Kidney (tissue), 22 donors: ENCODE results near the gene BNC1. TPM values are rescaled to one million over a fixed set of nuclear protein-coding genes. Genes with fewer than 3 reads are reported as not detected.
A peak's percentile ranks its signal among the peaks of the same experiment; 100 is the strongest.

ENCODE experiments used
- DNase-seq, 5 donors: peaks; one replicate each; pipeline ENCODE4 v3.0.0-alpha.2; 2013 to 2020
- FAIRE-seq: peaks from 2 replicates; lab custom pipeline; 2012; peaks lifted over from hg19 to GRCh38; lab: Jason Lieb, UNC
- H3K27ac ChIP-seq, 2 donors: one replicate each; pipeline ENCODE4 v1.7.0; 2013; ENCODE audit warnings: low read depth in 2 of 2, low read length in 2 of 2, inconsistent platforms in 1 of 2
- H3K27me3 ChIP-seq: one replicate; pipeline ENCODE4 v1.7.1; 2013; ENCODE audit warnings: low read length, inconsistent platforms; ENCODE audit not compliant: control insufficient read depth, insufficient read depth
- H3K36me3 ChIP-seq, 3 donors: one replicate each; pipeline versions ENCODE4 v1.7.0 to v1.7.1; 2013; ENCODE audit warnings: low read length in 3 of 3, control low read depth in 1 of 3, inconsistent platforms in 1 of 3; ENCODE audit not compliant: insufficient read depth in 3 of 3, control insufficient read depth in 2 of 3
- H3K4me1 ChIP-seq, 3 donors: one replicate each; pipeline versions ENCODE4 v1.7.0 to v1.7.1; 2013; ENCODE audit warnings: low read length in 3 of 3, inconsistent platforms in 1 of 3, low read depth in 1 of 3; ENCODE audit not compliant: control insufficient read depth in 2 of 3, insufficient read depth in 2 of 3
- H3K4me3 ChIP-seq, 3 donors: one replicate each; pipeline versions ENCODE4 v1.7.0 to v1.8.1; 2013; ENCODE audit warnings: low read length in 3 of 3, control low read depth in 1 of 3, inconsistent platforms in 1 of 3
- H3K9ac ChIP-seq, 3 donors: one replicate each; pipeline versions ENCODE4 v1.7.0 to v1.7.1; 2013; ENCODE audit warnings: low read length in 3 of 3, control low read depth in 1 of 3, inconsistent platforms in 1 of 3
- H3K9me3 ChIP-seq, 3 donors: one replicate each; pipeline versions ENCODE4 v1.7.0 to v1.7.1; 2013; ENCODE audit warnings: low read length in 3 of 3, control low read depth in 1 of 3, inconsistent platforms in 1 of 3; ENCODE audit not compliant: control insufficient read depth in 2 of 3, insufficient read depth in 1 of 3
- intact Hi-C: fragments of 100-400 bp; cut with DNase I; formaldehyde crosslinking; loops from one replicate; pipeline ENCODE4 v1.11.1; 2022
- long read RNA-seq, 10 donors: library from polyadenylated mRNA in 1 of 10; unstranded in 1 of 10; transcript quantifications; one replicate each; pipeline ENCODE4 v2.0.0 and lab custom pipeline, GENCODE V29; 2021 to 2026
- polyA plus RNA-seq: library from polyadenylated mRNA; stranded (reverse); fragments of 350-450 nt; fragmentation: Illumina TruSeq; extraction: RNeasy Lipid Tissue Mini Kit (QIAGEN cat#74804); gene quantifications from one replicate; pipeline ENCODE4 v1.2.3, GENCODE V29; 2014; ENCODE audit warnings: low read depth, low replicate concordance; ENCODE audit not compliant: insufficient read depth
- total RNA-seq: library from RNA; stranded (reverse); fragmentation: NEBNext Ultra II Directional; extraction: Animal tissue kit (Norgen Biotek cat#: 25700); gene quantifications from one replicate; pipeline ENCODE4 v1.2.1, GENCODE V29; 2021
- TF ChIP-seq, protein P1 (sequence below): IDR thresholded peaks from 3 replicates; pipeline ENCODE4 v1.5.1; 2012; ENCODE audit warnings: mild to moderate bottlenecking, moderate library complexity, borderline replicate concordance; ENCODE audit not compliant: insufficient read depth; ENCODE audit errors: extremely low read depth
- donor health status: control.
- donor health status: control.
- donor health status: control.
- donor health status: control.
- donor health status: control.
- donor health status: DM: yes; HTN: yes; CAD: no.
- donor health status: Normal renal cell carcinoma (clear cell type).

BNC1 gene
- total RNA-seq (0.38 TPM), polyA plus RNA-seq (not detected)
- long read RNA-seq, donor 1: 0 reads
- long read RNA-seq, donor 2: 0 reads
- long read RNA-seq, donor 3: 0 reads
- long read RNA-seq, donor 4: 0 reads
- long read RNA-seq, donor 5: 0 reads
- long read RNA-seq, donor 6: 0 reads
- long read RNA-seq, donor 7: 0 reads
- long read RNA-seq, donor 8: 0 reads
- long read RNA-seq, donor 9: 0 reads
- long read RNA-seq, donor 10: 0 reads

- peaks cover 0 to 3% (median 0%) of the 10 kb centered on the region in 3 donors for H3K4me1 ChIP-seq
- peak within 1 kb of the TSS; percentile 7 to 35 (median 29) for H3K4me3 ChIP-seq
- H3K27ac ChIP-seq: no peak within 1 kb of the TSS
- intact Hi-C loops: no loop called here
- TF ChIP-seq, protein P1, sequence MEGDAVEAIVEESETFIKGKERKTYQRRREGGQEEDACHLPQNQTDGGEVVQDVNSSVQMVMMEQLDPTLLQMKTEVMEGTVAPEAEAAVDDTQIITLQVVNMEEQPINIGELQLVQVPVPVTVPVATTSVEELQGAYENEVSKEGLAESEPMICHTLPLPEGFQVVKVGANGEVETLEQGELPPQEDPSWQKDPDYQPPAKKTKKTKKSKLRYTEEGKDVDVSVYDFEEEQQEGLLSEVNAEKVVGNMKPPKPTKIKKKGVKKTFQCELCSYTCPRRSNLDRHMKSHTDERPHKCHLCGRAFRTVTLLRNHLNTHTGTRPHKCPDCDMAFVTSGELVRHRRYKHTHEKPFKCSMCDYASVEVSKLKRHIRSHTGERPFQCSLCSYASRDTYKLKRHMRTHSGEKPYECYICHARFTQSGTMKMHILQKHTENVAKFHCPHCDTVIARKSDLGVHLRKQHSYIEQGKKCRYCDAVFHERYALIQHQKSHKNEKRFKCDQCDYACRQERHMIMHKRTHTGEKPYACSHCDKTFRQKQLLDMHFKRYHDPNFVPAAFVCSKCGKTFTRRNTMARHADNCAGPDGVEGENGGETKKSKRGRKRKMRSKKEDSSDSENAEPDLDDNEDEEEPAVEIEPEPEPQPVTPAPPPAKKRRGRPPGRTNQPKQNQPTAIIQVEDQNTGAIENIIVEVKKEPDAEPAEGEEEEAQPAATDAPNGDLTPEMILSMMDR: no peak
- DNase-seq (peak in 4 of 5 donors; percentile 22 to 48 (median 28)), FAIRE-seq (no peak)
- no peaks in the 10 kb centered on the region for H3K9me3 ChIP-seq
- peaks cover 32% of the 10 kb centered on the region for H3K27me3 ChIP-seq
- no peak within 1 kb of the TSS for H3K9ac ChIP-seq
- no peaks in the 10 kb centered on the region for H3K36me3 ChIP-seq
These were observed at the start of gene BNC1 for GRCh38 chr15:83284559-83285283. BNC1 (minus strand) TSS chr15:83284664; CDS start chr15:83284628, 36 bp downstream.

DNA sequence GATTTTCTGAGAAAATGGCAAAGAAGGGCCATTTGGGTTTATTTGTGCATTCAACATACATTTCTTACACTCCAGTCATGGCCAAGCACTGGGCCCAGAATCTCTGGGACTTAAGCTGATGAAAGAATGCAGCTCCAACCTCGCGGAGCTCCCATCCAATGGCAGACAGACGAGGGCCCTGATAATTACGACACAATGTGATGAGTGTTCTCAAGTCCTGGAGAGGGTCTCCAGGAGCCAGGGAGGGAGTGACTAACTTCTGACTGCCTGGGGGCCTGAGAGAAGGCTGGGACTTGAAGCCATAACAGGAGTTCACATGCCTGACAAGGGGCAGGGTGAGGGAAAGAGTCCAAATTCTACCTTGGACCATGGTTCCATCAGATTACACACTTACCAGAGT lies 42.6 kb upstream of the BNC1 start:
- DNase-seq (no peak), FAIRE-seq (no peak)
- Histone ChIP-seq H3K4me3 (no peak overlapping the region), H3K36me3 (no peaks in the 10 kb centered on the region), H3K4me1 (peaks cover 0 to 9% (median 0%) of the 10 kb centered on the region in 3 donors), H3K9me3 (no peaks in the 10 kb centered on the region), H3K27ac (no peak overlapping the region), H3K9ac (no peak overlapping the region), H3K27me3 (no peaks in the 10 kb centered on the region)
- TF ChIP-seq, protein P1: no peak
- intact Hi-C loops: no loop called here

DNA sequence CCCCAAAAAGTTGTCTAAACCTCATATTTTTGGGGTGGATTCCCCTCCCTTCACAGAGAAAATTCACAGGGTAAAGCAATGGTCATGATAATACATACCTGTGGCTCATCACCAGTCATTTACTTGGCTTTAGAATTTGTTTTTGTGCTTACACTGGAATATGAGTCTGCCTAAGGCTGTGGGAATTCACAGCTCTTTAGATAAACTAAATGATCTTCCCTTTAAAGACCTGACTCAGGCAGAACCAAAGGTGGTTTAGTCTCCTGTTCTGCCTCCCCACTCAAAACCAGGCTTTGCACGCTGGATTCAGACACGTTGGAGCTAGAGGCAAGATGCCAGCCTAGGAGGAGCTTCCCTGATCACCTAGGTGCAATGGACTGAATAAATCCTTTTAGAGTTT lies 40.3 kb upstream of the BNC1 start:
- H3K9me3 ChIP-seq: no peaks in the 10 kb centered on the region
- DNase-seq: no peak
- no peaks in the 10 kb centered on the region for H3K27me3 ChIP-seq
- H3K4me1 ChIP-seq: peaks cover 0 to 9% (median 0%) of the 10 kb centered on the region in 3 donors
- no peak overlapping the region for H3K4me3 ChIP-seq
- no peak overlapping the region for H3K9ac ChIP-seq
- intact Hi-C loops: no loop called here
- FAIRE-seq: no peak
- H3K27ac ChIP-seq: no peak overlapping the region
- TF ChIP-seq, protein P1: no peak
- H3K36me3 ChIP-seq: no peaks in the 10 kb centered on the region
